HepG2 (cell line): ENCODE measurements around the gene ACTN1. TPM values are rescaled to one million over a fixed set of nuclear protein-coding genes. Genes with fewer than 3 reads are reported as not detected.

Experiments used
- ATAD3A ChIP-seq: sonication (generic); formaldehyde crosslinking; IDR thresholded peaks from 2 replicates; pipeline ENCODE4 v1.4.0; 2020; ENCODE audit warnings: missing genetic modification reagents
- DNMT3B ChIP-seq: conservative IDR thresholded peaks from 2 replicates; pipeline ENCODE4 v1.6.1; 2016; ENCODE audit warnings: missing biosample characterization, control low read depth
- GTF2F1 ChIP-seq: fragments of 150-350 bp; IDR thresholded peaks from 2 replicates; pipeline ENCODE4 v1.6.1; 2014; ENCODE audit warnings: low read length
- KDM3A ChIP-seq: IDR thresholded peaks from 2 replicates; pipeline ENCODE4 v1.6.1; 2018; ENCODE audit warnings: low read depth, missing compliant biosample characterization
- POGZ ChIP-seq: sonication (generic); formaldehyde crosslinking; IDR thresholded peaks from 2 replicates; pipeline ENCODE4 v1.4.0; 2020; ENCODE audit warnings: mild to moderate bottlenecking, missing genetic modification reagents
- RNF2 ChIP-seq: fragments of 450-650 bp; conservative IDR thresholded peaks from 2 replicates; pipeline ENCODE4 v1.6.1; 2016; ENCODE audit warnings: low read depth
- SOX6 ChIP-seq, 2 experiments: fragments of 450-650 bp in 1 of 2; sonication (generic) in 1 of 2; formaldehyde crosslinking in 1 of 2; IDR thresholded peaks; 2 replicates each; pipeline versions ENCODE4 v1.4.0 to v1.6.1; 2017 to 2020; ENCODE audit warnings: antibody characterized with exemption in 1 of 2, mild to moderate bottlenecking in 1 of 2, missing genetic modification reagents in 1 of 2
- YEATS2 ChIP-seq: sonication (generic); formaldehyde crosslinking; IDR thresholded peaks from 2 replicates; pipeline ENCODE4 v1.4.0; 2020; ENCODE audit warnings: missing genetic modification reagents, borderline replicate concordance
- ZNF558 ChIP-seq: sonication (generic); formaldehyde crosslinking; IDR thresholded peaks from 2 replicates; pipeline ENCODE4 v1.9.0; 2022; ENCODE audit warnings: mild to moderate bottlenecking, missing genetic modification reagents, borderline replicate concordance
- polyA plus RNA-seq, 8 experiments: library from polyadenylated mRNA; depleted of rRNA in 3 of 8; stranded (reverse) in 7 of 8; unstranded in 1 of 8; fragments of >200 nt; fragmentation: Illumina TruSeq in 4 of 8; extraction: Trizol in 4 of 8; gene quantifications; 2 replicates each; pipeline versions ENCODE4 v1.2.1 to v1.2.3, GENCODE V29; 2011 to 2016; ENCODE audit warnings: low read depth in 4 of 8, missing spikeins in 1 of 8, mixed read lengths in 1 of 8; ENCODE audit not compliant: insufficient read depth in 1 of 8
- total RNA-seq, 5 experiments: library from RNA; depleted of rRNA; stranded (reverse); fragments of >200 nt; fragmentation: Illumina TruSeq; extraction: Trizol; gene quantifications; 2 replicates each; pipeline ENCODE4 v1.2.3, GENCODE V29; 2016; ENCODE audit warnings: low read depth in 1 of 5
- TF ChIP-seq, protein P1 (sequence below): sonication (generic); formaldehyde crosslinking; IDR thresholded peaks from 2 replicates; pipeline ENCODE4 v1.5.1; 2020; ENCODE audit warnings: mild to moderate bottlenecking, missing genetic modification reagents, borderline replicate concordance
- TF ChIP-seq, protein P2 (sequence below): IDR thresholded peaks from 2 replicates; pipeline ENCODE4 v1.6.1; 2018; ENCODE audit warnings: missing genetic modification reagents
- TF ChIP-seq, protein P3 (sequence below), 2 experiments: sonication (generic) in 1 of 2; formaldehyde crosslinking in 1 of 2; IDR thresholded peaks; 2 replicates each; pipeline versions ENCODE4 v1.4.0 to v1.6.1; 2016 to 2020; ENCODE audit warnings: borderline replicate concordance in 1 of 2, low read depth in 1 of 2, mild to moderate bottlenecking in 1 of 2, missing genetic modification reagents in 1 of 2
- TF ChIP-seq, protein P4 (sequence below): IDR thresholded peaks from 2 replicates; pipeline ENCODE4 v1.6.1; 2016; ENCODE audit warnings: missing genetic modification reagents, missing compliant biosample characterization
- TF ChIP-seq, protein P5 (sequence below): sonication (generic); formaldehyde crosslinking; IDR thresholded peaks from 2 replicates; pipeline ENCODE4 v1.4.0; 2020; ENCODE audit warnings: missing genetic modification reagents; ENCODE audit errors: not compliant biosample characterization
- TF ChIP-seq, protein P6 (sequence below): sonication (generic); formaldehyde crosslinking; conservative IDR thresholded peaks from 2 replicates; pipeline ENCODE4 v1.5.0; 2020; ENCODE audit warnings: missing genetic modification reagents

ACTN1 gene
- total and polyA plus RNA-seq, 2 of the 13 experiments (the other 11 are each of a cell fraction or from before 2014, with no cell fraction given), result 58.6 to 162 TPM

DNA sequence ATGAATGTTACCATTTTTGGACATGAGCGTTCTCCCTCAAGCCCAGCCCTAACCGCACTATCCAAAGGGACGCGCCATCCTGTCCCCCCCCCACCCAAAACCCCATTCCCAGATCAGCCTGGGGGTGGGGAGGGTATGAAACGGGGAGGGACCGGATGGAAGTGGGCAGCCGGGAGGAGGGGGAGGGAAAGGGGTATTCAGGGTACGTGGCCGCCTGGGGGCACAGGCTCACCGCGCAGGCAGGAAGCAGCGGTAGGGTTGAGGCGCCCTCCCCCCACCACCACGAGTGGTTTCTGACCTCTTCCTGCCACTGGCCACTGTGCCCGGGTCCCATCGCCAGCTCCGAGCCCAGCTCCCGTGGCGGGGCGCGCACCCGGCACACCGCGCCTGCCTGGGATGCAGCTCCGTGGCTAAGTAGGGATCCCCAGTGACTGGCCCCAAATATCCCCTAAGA, 1.4 kb downstream of the ACTN1 start (continued):
- TF ChIP-seq, protein P1, sequence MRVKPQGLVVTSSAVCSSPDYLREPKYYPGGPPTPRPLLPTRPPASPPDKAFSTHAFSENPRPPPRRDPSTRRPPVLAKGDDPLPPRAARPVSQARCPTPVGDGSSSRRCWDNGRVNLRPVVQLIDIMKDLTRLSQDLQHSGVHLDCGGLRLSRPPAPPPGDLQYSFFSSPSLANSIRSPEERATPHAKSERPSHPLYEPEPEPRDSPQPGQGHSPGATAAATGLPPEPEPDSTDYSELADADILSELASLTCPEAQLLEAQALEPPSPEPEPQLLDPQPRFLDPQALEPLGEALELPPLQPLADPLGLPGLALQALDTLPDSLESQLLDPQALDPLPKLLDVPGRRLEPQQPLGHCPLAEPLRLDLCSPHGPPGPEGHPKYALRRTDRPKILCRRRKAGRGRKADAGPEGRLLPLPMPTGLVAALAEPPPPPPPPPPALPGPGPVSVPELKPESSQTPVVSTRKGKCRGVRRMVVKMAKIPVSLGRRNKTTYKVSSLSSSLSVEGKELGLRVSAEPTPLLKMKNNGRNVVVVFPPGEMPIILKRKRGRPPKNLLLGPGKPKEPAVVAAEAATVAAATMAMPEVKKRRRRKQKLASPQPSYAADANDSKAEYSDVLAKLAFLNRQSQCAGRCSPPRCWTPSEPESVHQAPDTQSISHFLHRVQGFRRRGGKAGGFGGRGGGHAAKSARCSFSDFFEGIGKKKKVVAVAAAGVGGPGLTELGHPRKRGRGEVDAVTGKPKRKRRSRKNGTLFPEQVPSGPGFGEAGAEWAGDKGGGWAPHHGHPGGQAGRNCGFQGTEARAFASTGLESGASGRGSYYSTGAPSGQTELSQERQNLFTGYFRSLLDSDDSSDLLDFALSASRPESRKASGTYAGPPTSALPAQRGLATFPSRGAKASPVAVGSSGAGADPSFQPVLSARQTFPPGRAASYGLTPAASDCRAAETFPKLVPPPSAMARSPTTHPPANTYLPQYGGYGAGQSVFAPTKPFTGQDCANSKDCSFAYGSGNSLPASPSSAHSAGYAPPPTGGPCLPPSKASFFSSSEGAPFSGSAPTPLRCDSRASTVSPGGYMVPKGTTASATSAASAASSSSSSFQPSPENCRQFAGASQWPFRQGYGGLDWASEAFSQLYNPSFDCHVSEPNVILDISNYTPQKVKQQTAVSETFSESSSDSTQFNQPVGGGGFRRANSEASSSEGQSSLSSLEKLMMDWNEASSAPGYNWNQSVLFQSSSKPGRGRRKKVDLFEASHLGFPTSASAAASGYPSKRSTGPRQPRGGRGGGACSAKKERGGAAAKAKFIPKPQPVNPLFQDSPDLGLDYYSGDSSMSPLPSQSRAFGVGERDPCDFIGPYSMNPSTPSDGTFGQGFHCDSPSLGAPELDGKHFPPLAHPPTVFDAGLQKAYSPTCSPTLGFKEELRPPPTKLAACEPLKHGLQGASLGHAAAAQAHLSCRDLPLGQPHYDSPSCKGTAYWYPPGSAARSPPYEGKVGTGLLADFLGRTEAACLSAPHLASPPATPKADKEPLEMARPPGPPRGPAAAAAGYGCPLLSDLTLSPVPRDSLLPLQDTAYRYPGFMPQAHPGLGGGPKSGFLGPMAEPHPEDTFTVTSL (CRISPR knock-in tag), result peak; percentile 27; the same call in 1 of the 2 replicates
- TF ChIP-seq SOX6 (IDR thresholded peaks at IDR 0.05) (no peak), SOX6 (CRISPR knock-in tag; IDR thresholded peaks at IDR 0.05) (peak; percentile 64), KDM3A (CRISPR knock-in tag) (no peak), GTF2F1 (no peak), DNMT3B (CRISPR knock-in tag) (no peak), RNF2 (no peak), ATAD3A (0 out of 2 replicates have a peak, but pooled peaks have one; percentile 57), ZNF558 (CRISPR knock-in tag) (no peak; the same call in 1 of the 2 replicates), YEATS2 (CRISPR knock-in tag) (no peak), POGZ (CRISPR knock-in tag) (peak; percentile 70; the same call in 1 of the 2 replicates)
- TF ChIP-seq, protein P2, sequence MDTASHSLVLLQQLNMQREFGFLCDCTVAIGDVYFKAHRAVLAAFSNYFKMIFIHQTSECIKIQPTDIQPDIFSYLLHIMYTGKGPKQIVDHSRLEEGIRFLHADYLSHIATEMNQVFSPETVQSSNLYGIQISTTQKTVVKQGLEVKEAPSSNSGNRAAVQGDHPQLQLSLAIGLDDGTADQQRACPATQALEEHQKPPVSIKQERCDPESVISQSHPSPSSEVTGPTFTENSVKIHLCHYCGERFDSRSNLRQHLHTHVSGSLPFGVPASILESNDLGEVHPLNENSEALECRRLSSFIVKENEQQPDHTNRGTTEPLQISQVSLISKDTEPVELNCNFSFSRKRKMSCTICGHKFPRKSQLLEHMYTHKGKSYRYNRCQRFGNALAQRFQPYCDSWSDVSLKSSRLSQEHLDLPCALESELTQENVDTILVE (CRISPR knock-in tag), result no peak
- TF ChIP-seq, protein P3, sequence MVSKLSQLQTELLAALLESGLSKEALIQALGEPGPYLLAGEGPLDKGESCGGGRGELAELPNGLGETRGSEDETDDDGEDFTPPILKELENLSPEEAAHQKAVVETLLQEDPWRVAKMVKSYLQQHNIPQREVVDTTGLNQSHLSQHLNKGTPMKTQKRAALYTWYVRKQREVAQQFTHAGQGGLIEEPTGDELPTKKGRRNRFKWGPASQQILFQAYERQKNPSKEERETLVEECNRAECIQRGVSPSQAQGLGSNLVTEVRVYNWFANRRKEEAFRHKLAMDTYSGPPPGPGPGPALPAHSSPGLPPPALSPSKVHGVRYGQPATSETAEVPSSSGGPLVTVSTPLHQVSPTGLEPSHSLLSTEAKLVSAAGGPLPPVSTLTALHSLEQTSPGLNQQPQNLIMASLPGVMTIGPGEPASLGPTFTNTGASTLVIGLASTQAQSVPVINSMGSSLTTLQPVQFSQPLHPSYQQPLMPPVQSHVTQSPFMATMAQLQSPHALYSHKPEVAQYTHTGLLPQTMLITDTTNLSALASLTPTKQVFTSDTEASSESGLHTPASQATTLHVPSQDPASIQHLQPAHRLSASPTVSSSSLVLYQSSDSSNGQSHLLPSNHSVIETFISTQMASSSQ (IDR thresholded peaks at IDR 0.05; ENCODE audit: low read depth), result no peak
- TF ChIP-seq, protein P3 (CRISPR knock-in tag; IDR thresholded peaks at IDR 0.05; ENCODE audit: borderline replicate concordance), result peak; percentile 46; the same call in 1 of the 2 replicates
- TF ChIP-seq, protein P4, sequence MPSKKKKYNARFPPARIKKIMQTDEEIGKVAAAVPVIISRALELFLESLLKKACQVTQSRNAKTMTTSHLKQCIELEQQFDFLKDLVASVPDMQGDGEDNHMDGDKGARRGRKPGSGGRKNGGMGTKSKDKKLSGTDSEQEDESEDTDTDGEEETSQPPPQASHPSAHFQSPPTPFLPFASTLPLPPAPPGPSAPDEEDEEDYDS, result peak; percentile 29
- TF ChIP-seq, protein P5, sequence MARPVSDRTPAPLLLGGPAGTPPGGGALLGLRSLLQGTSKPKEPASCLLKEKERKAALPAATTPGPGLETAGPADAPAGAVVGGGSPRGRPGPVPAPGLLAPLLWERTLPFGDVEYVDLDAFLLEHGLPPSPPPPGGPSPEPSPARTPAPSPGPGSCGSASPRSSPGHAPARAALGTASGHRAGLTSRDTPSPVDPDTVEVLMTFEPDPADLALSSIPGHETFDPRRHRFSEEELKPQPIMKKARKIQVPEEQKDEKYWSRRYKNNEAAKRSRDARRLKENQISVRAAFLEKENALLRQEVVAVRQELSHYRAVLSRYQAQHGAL (CRISPR knock-in tag), result no peak
- TF ChIP-seq, protein P6, sequence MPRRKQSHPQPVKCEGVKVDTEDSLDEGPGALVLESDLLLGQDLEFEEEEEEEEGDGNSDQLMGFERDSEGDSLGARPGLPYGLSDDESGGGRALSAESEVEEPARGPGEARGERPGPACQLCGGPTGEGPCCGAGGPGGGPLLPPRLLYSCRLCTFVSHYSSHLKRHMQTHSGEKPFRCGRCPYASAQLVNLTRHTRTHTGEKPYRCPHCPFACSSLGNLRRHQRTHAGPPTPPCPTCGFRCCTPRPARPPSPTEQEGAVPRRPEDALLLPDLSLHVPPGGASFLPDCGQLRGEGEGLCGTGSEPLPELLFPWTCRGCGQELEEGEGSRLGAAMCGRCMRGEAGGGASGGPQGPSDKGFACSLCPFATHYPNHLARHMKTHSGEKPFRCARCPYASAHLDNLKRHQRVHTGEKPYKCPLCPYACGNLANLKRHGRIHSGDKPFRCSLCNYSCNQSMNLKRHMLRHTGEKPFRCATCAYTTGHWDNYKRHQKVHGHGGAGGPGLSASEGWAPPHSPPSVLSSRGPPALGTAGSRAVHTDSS (CRISPR knock-in tag), result no peak
